Myocyte (in vitro differentiated cells): Measurements from ENCODE around the gene APOB. TPM values are rescaled to one million over a fixed set of nuclear protein-coding genes. Genes with fewer than 3 reads are reported as not detected.

Experiments
- DNase-seq: peaks from one replicate; pipeline ENCODE4 v3.0.0-alpha.2; 2012; ENCODE audit warnings: low read depth
- total RNA-seq: library from RNA; depleted of rRNA; stranded (reverse); fragments of >200 nt; gene quantifications from 2 replicates; pipeline ENCODE4 v1.2.3, GENCODE V29; 2014

APOB gene
- total RNA-seq, 1 donor from 2014 or later = not detected

GRCh38 chr2:21005700-21006422 is 38.0 kb downstream of the APOB start:
- no peak for DNase-seq

GRCh38 chr2:21005111-21005699 is 38.7 kb downstream of the APOB start:
- no peak for DNase-seq

- DNase-seq = no peak
Observed at GRCh38 chr2:21004181-21004572, 39.7 kb downstream of the APOB start.

- no peak for DNase-seq
Observed at GRCh38 chr2:21003572-21004180, 40.2 kb downstream of the APOB start.

GRCh38 chr2:21002814-21003192 is 41.1 kb downstream of the APOB start:
- DNase-seq = no peak

- no peak for DNase-seq
Observed at GRCh38 chr2:21001988-21002813, 41.7 kb downstream of the APOB start.

- no peak for DNase-seq
Observed at GRCh38 chr2:21001225-21001946, 42.5 kb downstream of the APOB start.

- no peak for DNase-seq
Observed at GRCh38 chr2:20999906-21000645, 43.8 kb downstream of the APOB start.

- no peak for DNase-seq
Observed at GRCh38 chr2:20998972-20999905, 44.6 kb downstream of the APOB start.

- no peak for DNase-seq
Observed at GRCh38 chr2:20997953-20998722, 45.7 kb downstream of the APOB start.

- no peak for DNase-seq
Observed at GRCh38 chr2:20994130-20994529, 49.7 kb downstream of the APOB start.

- DNase-seq = no peak
Observed at GRCh38 chr2:20992201-20992711, 51.6 kb downstream of the APOB start.

GRCh38 chr2:20990442-20991430 is 53.1 kb downstream of the APOB start:
- no peak for DNase-seq

GRCh38 chr2:20989404-20989803 is 54.5 kb downstream of the APOB start:
- no peak for DNase-seq

GRCh38 chr2:20988905-20989304 is 55.0 kb downstream of the APOB start:
- DNase-seq = no peak

- no peak for DNase-seq
Observed at GRCh38 chr2:20986024-20986939, 57.6 kb downstream of the APOB start.
